Measurements from ENCODE around the gene DPEP3. TPM values are rescaled to one million over a fixed set of nuclear protein-coding genes. Genes with fewer than 3 reads are reported as not detected.

DPEP3 gene
- polyA plus RNA-seq, 1 donor (not counting 4 experiments of a cell fraction or from before 2014, with no cell fraction given): not detected

- Histone ChIP-seq H3K27me3 (ENCODE audit: control insufficient read depth, extremely low read depth, insufficient read depth, low read length) (no peaks in the 10 kb centered on the region), H3K79me2 (ENCODE audit: control insufficient read depth, insufficient read depth, low read length) (peaks cover 38% of the 10 kb centered on the region), H3K9me1 (ENCODE audit: control insufficient read depth, extremely low read depth, insufficient read depth, low read length) (peaks cover 7% of the 10 kb centered on the region), H3K4me2 (ENCODE audit: control insufficient read depth, extremely low read depth, insufficient read depth, low read depth, low read length) (peak overlapping the region; percentile 83), H3K4me3 (ENCODE audit: control insufficient read depth in 2 of 3, extremely low read depth in 1 of 3, insufficient read depth in 2 of 3, low read depth in 1 of 3, low read length in 3 of 3) (peak overlapping the region; percentile 64 to 91 (median 73)), H3K36me3 (ENCODE audit: control insufficient read depth in 2 of 2, extremely low read depth in 1 of 2, insufficient read depth in 2 of 2, low read length in 2 of 2) (peaks cover 4 to 30% of the 10 kb centered on the region in 2 experiments), H3K9ac (ENCODE audit: control insufficient read depth, extremely low read depth, insufficient read depth, low read length) (peak overlapping the region; percentile 94), H2AFZ (ENCODE audit: control insufficient read depth, low read length) (no peak overlapping the region), H3K9me3 (ENCODE audit: control insufficient read depth, low read depth, low read length) (no peaks in the 10 kb centered on the region), H4K20me1 (ENCODE audit: control insufficient read depth, extremely low read depth, insufficient read depth, low read length) (peaks cover 7% of the 10 kb centered on the region), H3K4me1 (ENCODE audit: control insufficient read depth, extremely low read depth, insufficient read depth, low read length) (peaks cover 70% of the 10 kb centered on the region), H3K27ac (ENCODE audit: control insufficient read depth, insufficient read depth, low read length) (peak overlapping the region; percentile 89)
- dilution Hi-C loops (cut with MboI; ENCODE audit: extremely low pct_ligation_motif_present, low sequenced_read_pairs): no loop called here
- FAIRE-seq (peak; percentile 71), DNase-seq (ENCODE audit: low read depth, low spot score) (peak; percentile 64)
- TF ChIP-seq EZH2 (IDR thresholded peaks at IDR 0.05; ENCODE audit: low read length): no peak
- TF ChIP-seq, protein P1, sequence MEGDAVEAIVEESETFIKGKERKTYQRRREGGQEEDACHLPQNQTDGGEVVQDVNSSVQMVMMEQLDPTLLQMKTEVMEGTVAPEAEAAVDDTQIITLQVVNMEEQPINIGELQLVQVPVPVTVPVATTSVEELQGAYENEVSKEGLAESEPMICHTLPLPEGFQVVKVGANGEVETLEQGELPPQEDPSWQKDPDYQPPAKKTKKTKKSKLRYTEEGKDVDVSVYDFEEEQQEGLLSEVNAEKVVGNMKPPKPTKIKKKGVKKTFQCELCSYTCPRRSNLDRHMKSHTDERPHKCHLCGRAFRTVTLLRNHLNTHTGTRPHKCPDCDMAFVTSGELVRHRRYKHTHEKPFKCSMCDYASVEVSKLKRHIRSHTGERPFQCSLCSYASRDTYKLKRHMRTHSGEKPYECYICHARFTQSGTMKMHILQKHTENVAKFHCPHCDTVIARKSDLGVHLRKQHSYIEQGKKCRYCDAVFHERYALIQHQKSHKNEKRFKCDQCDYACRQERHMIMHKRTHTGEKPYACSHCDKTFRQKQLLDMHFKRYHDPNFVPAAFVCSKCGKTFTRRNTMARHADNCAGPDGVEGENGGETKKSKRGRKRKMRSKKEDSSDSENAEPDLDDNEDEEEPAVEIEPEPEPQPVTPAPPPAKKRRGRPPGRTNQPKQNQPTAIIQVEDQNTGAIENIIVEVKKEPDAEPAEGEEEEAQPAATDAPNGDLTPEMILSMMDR (optimal IDR thresholded peaks at IDR 0.05 in 1 of 3, IDR thresholded peaks at IDR 0.05 in 1 of 3, conservative IDR thresholded peaks at IDR 0.05 in 1 of 3; ENCODE audit: extremely low read depth in 1 of 3, insufficient read depth in 2 of 3, low read length in 3 of 3): no peak
Observed at GRCh38 chr16:67965668-67966548, 14.4 kb downstream of the DPEP3 start.

DNA sequence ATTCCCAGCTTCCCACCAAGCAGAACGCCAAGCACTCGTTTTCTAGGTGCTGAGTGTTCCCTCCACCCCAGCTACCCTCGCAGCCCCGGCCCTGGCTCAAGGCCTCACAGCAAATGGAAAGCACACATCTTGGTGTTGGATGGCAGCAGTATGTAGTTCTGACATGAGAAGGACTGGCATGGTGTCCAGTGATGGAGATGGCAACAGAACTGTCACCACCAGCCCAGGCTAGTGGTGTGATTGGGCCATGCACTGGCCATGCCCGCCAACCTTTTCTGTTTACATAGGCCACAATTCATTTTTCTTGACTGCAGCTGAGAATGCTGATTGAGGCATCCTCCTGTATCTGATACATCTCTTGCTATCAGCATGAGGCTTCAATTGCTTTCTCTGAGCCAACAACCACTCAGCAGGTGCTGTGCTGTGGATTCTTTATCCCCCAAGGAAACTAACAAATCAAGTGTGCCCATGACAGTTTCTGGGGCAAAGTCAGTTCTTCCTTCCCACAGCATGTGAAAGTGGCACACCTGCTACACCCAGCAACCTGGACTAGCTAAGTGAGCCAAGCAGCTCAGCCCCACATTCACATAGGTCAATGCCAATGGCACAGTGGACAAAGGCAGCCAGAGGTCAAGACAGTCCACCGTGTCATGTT lies 15.7 kb downstream of the DPEP3 start:
- Histone ChIP-seq H3K4me2 (ENCODE audit: control insufficient read depth, extremely low read depth, insufficient read depth, low read depth, low read length) (peak overlapping the region; percentile 4), H4K20me1 (ENCODE audit: control insufficient read depth, extremely low read depth, insufficient read depth, low read length) (peaks cover 9% of the 10 kb centered on the region), H3K79me2 (ENCODE audit: control insufficient read depth, insufficient read depth, low read length) (peaks cover 46% of the 10 kb centered on the region), H3K27me3 (ENCODE audit: control insufficient read depth, extremely low read depth, insufficient read depth, low read length) (no peaks in the 10 kb centered on the region), H2AFZ (ENCODE audit: control insufficient read depth, low read length) (no peak overlapping the region), H3K9ac (ENCODE audit: control insufficient read depth, extremely low read depth, insufficient read depth, low read length) (no peak overlapping the region), H3K4me1 (ENCODE audit: control insufficient read depth, extremely low read depth, insufficient read depth, low read length) (peaks cover 83% of the 10 kb centered on the region), H3K9me1 (ENCODE audit: control insufficient read depth, extremely low read depth, insufficient read depth, low read length) (peaks cover 8% of the 10 kb centered on the region), H3K36me3 (ENCODE audit: control insufficient read depth in 2 of 2, extremely low read depth in 1 of 2, insufficient read depth in 2 of 2, low read length in 2 of 2) (peaks cover 17 to 42% of the 10 kb centered on the region in 2 experiments), H3K27ac (ENCODE audit: control insufficient read depth, insufficient read depth, low read length) (no peak overlapping the region), H3K4me3 (ENCODE audit: control insufficient read depth in 2 of 3, extremely low read depth in 1 of 3, insufficient read depth in 2 of 3, low read depth in 1 of 3, low read length in 3 of 3) (no peak overlapping the region), H3K9me3 (ENCODE audit: control insufficient read depth, low read depth, low read length) (no peaks in the 10 kb centered on the region)
- no peak for TF ChIP-seq EZH2 (IDR thresholded peaks at IDR 0.05; ENCODE audit: low read length)
- TF ChIP-seq, protein P1 (optimal IDR thresholded peaks at IDR 0.05 in 1 of 3, IDR thresholded peaks at IDR 0.05 in 1 of 3, conservative IDR thresholded peaks at IDR 0.05 in 1 of 3; ENCODE audit: extremely low read depth in 1 of 3, insufficient read depth in 2 of 3, low read length in 3 of 3): no peak
- no peak for DNase-seq (ENCODE audit: low read depth, low spot score)
- dilution Hi-C loops (cut with MboI; ENCODE audit: extremely low pct_ligation_motif_present, low sequenced_read_pairs): no loop called here
- peak; percentile 5 for FAIRE-seq

Data from keratinocyte (primary cell).